ENCODE measurements around the gene ELOVL1.

- TF ChIP-seq CEBPB (IDR thresholded peaks at IDR 0.05) (no peak), EP300 (IDR thresholded peaks at IDR 0.05; ENCODE audit: borderline replicate concordance) (no peak)
Observed at GRCh38 chr1:43392702-43393101, 24.9 kb upstream of the ELOVL1 start.
